Ascending aorta (tissue), 2 donors: ENCODE measurements around the gene CCDC144A. TPM values are rescaled to one million over a fixed set of nuclear protein-coding genes. Genes with fewer than 3 reads are reported as not detected.
"Not testable (repeated sequence)": the region's sequence is repeated elsewhere in the genome, so short reads cannot be mapped to it uniquely, and the experiment has no call there.

Experiments
- DNase-seq, 2 donors: peaks; one replicate each; pipeline ENCODE4 v3.0.0-alpha.2; 2019; ENCODE audit warnings: low spot score in 2 of 2
- H3K27ac ChIP-seq, 2 donors: fragments of 200-600 bp; sonication (generic); one replicate each; pipeline ENCODE4 v1.5.1; 2016 to 2017; ENCODE audit warnings: mild to moderate bottlenecking in 1 of 2
- H3K27me3 ChIP-seq: fragments of 200-600 bp; sonication (generic); one replicate; pipeline ENCODE4 v1.5.1; 2017
- H3K36me3 ChIP-seq, 2 donors: fragments of 200-600 bp; sonication (generic); one replicate each; pipeline ENCODE4 v1.5.1; 2016
- H3K4me1 ChIP-seq, 2 donors: fragments of 200-600 bp; sonication (generic); one replicate each; pipeline ENCODE4 v1.5.1; 2016 to 2017; ENCODE audit warnings: mild to moderate bottlenecking in 1 of 2
- H3K4me3 ChIP-seq, 2 donors: fragments of 200-600 bp; sonication (generic); one replicate each; pipeline ENCODE4 v1.5.1; 2016 to 2017; ENCODE audit warnings: mild to moderate bottlenecking in 1 of 2
- H3K9me3 ChIP-seq, 2 donors: fragments of 200-600 bp; sonication (generic); one replicate each; pipeline ENCODE4 v1.5.1; 2016
- CTCF ChIP-seq, 3 experiments: fragments of 200-600 bp in 2 of 3; fragments of 450-650 bp in 1 of 3; sonication (generic) in 2 of 3; IDR thresholded peaks; one replicate each; pipeline ENCODE4 v1.5.1; 2016 to 2019; ENCODE audit warnings: antibody characterized with exemption in 3 of 3, mild to moderate bottlenecking in 1 of 3, moderate library complexity in 1 of 3
- intact Hi-C: fragments of 100-400 bp; cut with DNase I; formaldehyde crosslinking; loops from one replicate; pipeline ENCODE4 v1.15.1; 2023
- total RNA-seq: library from RNA; depleted of rRNA; stranded (reverse); fragments of >200 nt; gene quantifications from one replicate; pipeline ENCODE4 v1.1.0, GENCODE V29; 2016

The CCDC144A gene
- total RNA-seq, 1 donor from 2014 or later, result 0.43 TPM

DNA sequence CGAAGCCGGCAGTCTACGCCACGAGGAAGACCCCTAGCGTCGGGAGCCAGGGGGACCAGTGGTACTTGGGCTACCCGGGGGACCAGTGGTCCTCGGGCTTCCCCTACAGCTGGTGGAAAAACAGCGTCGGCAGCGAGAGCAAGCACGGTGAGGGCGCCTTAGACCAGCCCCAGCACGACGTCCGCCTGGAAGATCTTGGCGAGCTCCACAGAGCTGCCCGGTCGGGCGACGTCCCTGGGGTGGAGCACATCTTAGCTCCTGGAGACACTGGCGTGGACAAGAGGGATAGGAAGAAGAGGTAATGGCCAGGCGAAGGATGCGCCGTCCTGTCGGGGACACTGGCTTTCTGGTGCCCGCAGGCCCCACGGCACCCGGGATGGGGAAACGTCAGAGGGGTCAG, 406 bp downstream of the CCDC144A start:
- H3K27me3 ChIP-seq, H3K36me3 ChIP-seq, H3K27ac ChIP-seq, H3K4me1 ChIP-seq, H3K9me3 ChIP-seq, intact Hi-C loops, DNase-seq: not testable (repeated sequence)
- peak overlapping the region in 1 of 2 donors; percentile 20 for H3K4me3 ChIP-seq

GRCh38 chr17:16697603-16698002, 7.6 kb downstream of the CCDC144A start:
- H3K4me1 ChIP-seq, H3K9me3 ChIP-seq, H3K36me3 ChIP-seq, H3K4me3 ChIP-seq, intact Hi-C loops, H3K27ac ChIP-seq, H3K27me3 ChIP-seq, DNase-seq: not testable (repeated sequence)

GRCh38 chr17:16745492-16746203, 55.6 kb downstream of the CCDC144A start:
- H3K27ac ChIP-seq, H3K4me1 ChIP-seq, H3K36me3 ChIP-seq, intact Hi-C loops, DNase-seq, H3K4me3 ChIP-seq, H3K9me3 ChIP-seq, H3K27me3 ChIP-seq: not testable (repeated sequence)

DNA sequence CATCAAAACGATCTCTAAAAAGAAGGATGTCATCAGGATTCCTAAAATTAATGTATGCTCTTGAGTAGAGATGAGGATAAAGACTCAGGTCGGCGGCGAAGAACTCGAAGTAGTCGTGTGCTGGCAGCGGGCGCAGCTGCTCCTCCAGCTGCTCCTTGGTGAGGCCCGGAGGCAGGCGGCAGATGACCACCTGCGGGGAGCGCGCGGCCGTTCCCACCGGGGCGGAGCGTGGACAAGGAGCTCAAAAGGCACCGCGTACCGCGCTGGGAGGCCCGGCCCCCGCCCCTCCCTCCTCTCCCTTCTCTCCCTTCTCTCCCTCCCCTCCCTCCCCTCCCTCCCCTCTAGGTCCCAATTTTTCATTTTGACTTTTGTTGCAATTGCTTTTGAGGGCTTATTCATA, 56.5 kb downstream of the CCDC144A start:
- intact Hi-C loops, H3K4me3 ChIP-seq, H3K36me3 ChIP-seq, DNase-seq, H3K27me3 ChIP-seq, H3K27ac ChIP-seq, H3K4me1 ChIP-seq, H3K9me3 ChIP-seq: not testable (repeated sequence)

DNA sequence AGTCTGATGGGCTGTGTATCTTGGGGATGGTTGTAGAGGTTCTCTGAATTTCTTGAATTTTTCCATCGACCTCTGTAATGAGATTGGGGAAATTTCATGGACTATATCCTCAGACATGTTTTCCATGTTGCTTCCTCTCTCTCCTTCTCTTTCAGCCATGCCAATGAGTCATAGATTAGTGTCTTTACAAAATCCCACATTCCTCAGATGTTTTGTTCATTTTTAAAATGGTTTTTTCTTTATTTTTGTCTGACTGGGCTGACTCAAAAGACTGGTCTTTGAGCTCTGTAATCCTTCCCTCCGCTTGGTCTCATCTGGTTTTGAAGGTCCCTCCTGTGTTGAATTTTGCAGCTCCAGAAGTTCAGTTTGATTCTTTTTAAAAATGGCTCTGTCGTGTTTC, 60.5 kb downstream of the CCDC144A start:
- H3K9me3 ChIP-seq, H3K36me3 ChIP-seq, H3K27ac ChIP-seq, H3K27me3 ChIP-seq, intact Hi-C loops, DNase-seq, H3K4me3 ChIP-seq, H3K4me1 ChIP-seq: not testable (repeated sequence)

DNA sequence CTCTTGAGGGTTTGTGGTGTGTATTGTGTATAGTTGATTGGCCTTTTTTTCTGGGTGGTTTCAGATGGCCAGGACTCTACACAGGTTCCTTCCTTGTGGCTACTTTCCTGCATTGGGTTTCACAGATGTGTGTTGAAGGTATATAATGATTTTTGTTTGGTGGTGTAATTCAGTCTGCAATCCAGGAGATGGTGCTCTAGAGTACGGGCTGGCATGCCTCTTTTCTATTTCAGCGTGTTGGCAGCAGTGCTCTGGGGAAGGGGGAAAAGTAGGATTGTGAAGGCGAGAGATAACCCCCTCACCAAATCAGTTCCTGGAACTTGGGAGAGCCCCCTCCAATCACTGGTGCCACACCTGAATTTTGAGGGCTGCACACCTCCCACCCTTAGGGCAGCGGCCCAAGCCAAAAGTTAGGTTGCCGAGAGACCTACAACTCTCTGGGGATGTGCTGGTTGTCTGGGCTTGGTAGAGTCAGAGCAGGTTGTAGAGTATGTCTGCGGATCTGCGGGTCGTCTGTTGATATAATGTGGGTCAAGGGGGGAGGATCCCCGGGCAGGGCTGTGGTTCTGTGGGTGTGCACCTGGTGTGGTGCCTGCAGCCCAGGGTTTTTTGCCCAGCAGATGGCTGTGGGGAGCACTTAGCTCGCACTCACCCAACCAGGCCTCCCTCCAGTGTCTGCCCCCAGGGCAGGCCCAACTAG, 61.3 kb downstream of the CCDC144A start:
- H3K36me3 ChIP-seq, H3K4me3 ChIP-seq, H3K27ac ChIP-seq, H3K4me1 ChIP-seq, DNase-seq, H3K9me3 ChIP-seq, intact Hi-C loops, H3K27me3 ChIP-seq: not testable (repeated sequence)
- TF ChIP-seq CTCF (IDR thresholded peaks at IDR 0.05), result peak in 1 of 3 experiments; percentile 40

- intact Hi-C loops, H3K9me3 ChIP-seq, H3K36me3 ChIP-seq, H3K27me3 ChIP-seq, H3K4me3 ChIP-seq, DNase-seq, H3K4me1 ChIP-seq, H3K27ac ChIP-seq: not testable (repeated sequence)
These were observed 61.9 kb downstream of the CCDC144A start for GRCh38 chr17:16751924-16752287.

GRCh38 chr17:16757520-16757919, 67.5 kb downstream of the CCDC144A start:
- H3K4me3 ChIP-seq, H3K4me1 ChIP-seq, DNase-seq, H3K9me3 ChIP-seq, H3K36me3 ChIP-seq, H3K27me3 ChIP-seq, intact Hi-C loops, H3K27ac ChIP-seq: not testable (repeated sequence)

GRCh38 chr17:16758177-16758576, 68.1 kb downstream of the CCDC144A start:
- intact Hi-C loops, result not testable (repeated sequence)

DNA sequence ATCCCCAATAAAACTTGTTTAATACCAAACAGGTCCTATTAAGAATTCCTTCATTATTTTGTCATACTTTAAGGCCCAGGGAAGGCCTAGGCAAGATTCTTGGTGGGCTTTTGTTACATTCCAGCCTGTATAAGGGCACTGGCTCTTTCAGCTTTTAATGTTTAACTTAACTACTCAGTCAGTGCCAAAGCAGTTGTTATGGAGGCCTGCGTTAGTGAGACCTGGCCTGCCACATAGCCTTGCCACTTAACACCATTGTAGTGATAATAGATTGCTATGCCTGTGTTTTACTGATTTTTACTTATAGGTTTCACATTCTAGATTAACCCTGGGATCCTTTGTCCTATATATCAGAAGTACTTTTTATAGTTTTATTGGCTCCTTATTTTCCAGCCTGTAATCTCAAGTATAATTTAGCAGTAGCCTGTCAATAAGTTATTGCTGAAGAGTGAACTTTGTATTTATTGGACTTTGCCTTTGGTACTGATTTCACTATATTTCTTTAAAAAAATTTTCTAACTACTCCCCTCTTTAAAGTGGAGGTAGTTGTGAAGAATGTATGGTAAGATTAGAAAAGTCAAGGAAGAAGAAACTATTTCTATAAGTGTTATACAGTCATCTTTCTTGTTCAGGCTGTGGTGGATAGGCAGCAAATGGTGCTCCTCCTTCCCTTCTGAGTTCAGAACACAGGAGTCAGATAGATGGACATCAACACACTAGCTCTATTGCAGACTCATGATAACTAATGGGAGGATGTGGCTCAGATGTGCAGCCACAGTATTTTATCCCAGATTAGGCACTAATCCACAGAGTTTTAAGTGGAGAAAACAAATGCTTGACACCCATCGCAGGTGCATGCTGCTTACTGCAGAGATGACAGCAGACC, 78.5 kb downstream of the CCDC144A start:
- H3K27ac ChIP-seq, intact Hi-C loops: not testable (repeated sequence)

More at GRCh38 chr17:16758177-16758576, 68.1 kb downstream of the CCDC144A start:
- H3K27me3 ChIP-seq, H3K4me1 ChIP-seq, H3K27ac ChIP-seq, DNase-seq, H3K9me3 ChIP-seq, H3K36me3 ChIP-seq, H3K4me3 ChIP-seq: not testable (repeated sequence)

GRCh38 chr17:16772394-16773145, 82.5 kb downstream of the CCDC144A start:
- H3K4me1 ChIP-seq, H3K27ac ChIP-seq, H3K27me3 ChIP-seq, H3K36me3 ChIP-seq, DNase-seq, H3K9me3 ChIP-seq, intact Hi-C loops, H3K4me3 ChIP-seq: not testable (repeated sequence)

More for the DNA sequence above, 78.5 kb downstream of the CCDC144A start:
- not testable (repeated sequence) for DNase-seq, H3K27me3 ChIP-seq, H3K9me3 ChIP-seq, H3K36me3 ChIP-seq, H3K4me3 ChIP-seq, H3K4me1 ChIP-seq

GRCh38 chr17:16773146-16773522, 83.1 kb downstream of the CCDC144A start:
- intact Hi-C loops, H3K36me3 ChIP-seq, DNase-seq, H3K9me3 ChIP-seq, H3K27me3 ChIP-seq, H3K27ac ChIP-seq, H3K4me3 ChIP-seq, H3K4me1 ChIP-seq: not testable (repeated sequence)
